B cell (primary cell): Measurements from ENCODE around the gene XNDC1N. TPM values are rescaled to one million over a fixed set of nuclear protein-coding genes. Genes with fewer than 3 reads are reported as not detected.
A peak's percentile ranks its signal among the peaks of the same experiment; 100 is the strongest.

ENCODE experiments used
- ATAC-seq: fragments of 200-7000 bp; cut with Tn5 transposase; one replicate; pipeline ENCODE4 v1.10.0; 2021; ENCODE audit warnings: low read depth, mild to moderate bottlenecking, moderate number of reproducible peaks, moderate library complexity
- CTCF ChIA-PET: fragments of 350-600 bp; sonication (Branson Sonifier 250); formaldehyde crosslinking; loops from one replicate; lab custom pipeline; 2021; ENCODE audit warnings: antibody characterized with exemption, inconsistent platforms; lab: Charles Lee
- POLR2A ChIA-PET: fragments of 350-600 bp; sonication (Branson Sonifier 250); formaldehyde crosslinking; loops from one replicate; lab custom pipeline; 2021; ENCODE audit warnings: antibody characterized with exemption; lab: Charles Lee
- DNase-seq: peaks from one replicate; pipeline ENCODE4 v3.0.0; 2013
- H2AFZ ChIP-seq: 2 replicates; pipeline ENCODE4 v1.6.1; 2012; ENCODE audit warnings: mild to moderate bottlenecking, low read depth, low read length; ENCODE audit not compliant: insufficient read depth, poor library complexity, severe bottlenecking
- H3K27ac ChIP-seq, 2 donors: 1 replicate in 1 of 2; 2 replicates in 1 of 2; pipeline ENCODE4 v1.5.1; 2012 to 2013; ENCODE audit warnings: low read length in 2 of 2, mild to moderate bottlenecking in 2 of 2, moderate library complexity in 1 of 2
- H3K27me3 ChIP-seq, 4 experiments: fragments of 200-600 bp in 1 of 4; sonication (generic) in 1 of 4; replicated peaks in 1 of 4; 1 replicate in 2 of 4; 2 replicates in 2 of 4; pipeline versions ENCODE4 v1.6.1 to v1.7.0; 2013 to 2016; ENCODE audit warnings: low read length in 3 of 4, mild to moderate bottlenecking in 2 of 4, mixed read lengths in 1 of 4, moderate library complexity in 1 of 4; ENCODE audit not compliant: insufficient read depth in 4 of 4, control insufficient read depth in 3 of 4; ENCODE audit errors: control extremely low read depth in 1 of 4
- H3K36me3 ChIP-seq, 2 experiments: replicated peaks in 1 of 2; 1 replicate in 1 of 2; 2 replicates in 1 of 2; pipeline versions ENCODE4 v1.6.1 to v1.7.1; 2013; ENCODE audit warnings: low read length in 1 of 2; ENCODE audit not compliant: insufficient read depth in 2 of 2, control insufficient read depth in 1 of 2; ENCODE audit errors: control extremely low read depth in 1 of 2, extremely low read depth in 1 of 2
- H3K4me1 ChIP-seq, 2 donors: fragments of 200-600 bp in 1 of 2; sonication (generic) in 1 of 2; 1 replicate in 1 of 2; 2 replicates in 1 of 2; pipeline versions ENCODE4 v1.5.1 to v1.6.1; 2013 to 2017; ENCODE audit warnings: low read length in 2 of 2; ENCODE audit not compliant: control insufficient read depth in 2 of 2, insufficient read depth in 2 of 2
- H3K4me2 ChIP-seq: replicated peaks from 2 replicates; pipeline ENCODE3; 2012; ENCODE audit warnings: mild to moderate bottlenecking, low read depth, low read length; ENCODE audit not compliant: poor library complexity, severe bottlenecking
- H3K4me3 ChIP-seq, 5 experiments: fragments of 200-600 bp in 1 of 5; sonication (generic) in 1 of 5; 1 replicate in 3 of 5; 2 replicates in 2 of 5; pipeline versions ENCODE4 v1.5.1 to v1.7.0; 2011 to 2016; ENCODE audit warnings: low read length in 4 of 5, mild to moderate bottlenecking in 4 of 5, low read depth in 2 of 5, control low read depth in 1 of 5, moderate library complexity in 1 of 5; ENCODE audit not compliant: insufficient read depth in 1 of 5; ENCODE audit errors: control extremely low read depth in 1 of 5, extremely low read depth in 1 of 5
- H3K79me2 ChIP-seq: fragments of 200-600 bp; sonication (generic); one replicate; pipeline ENCODE4 v1.6.0; 2016; ENCODE audit warnings: low read length; ENCODE audit not compliant: control insufficient read depth, insufficient read depth
- H3K9ac ChIP-seq: fragments of 200-600 bp; sonication (generic); 2 replicates; pipeline ENCODE4 v1.6.1; 2017; ENCODE audit warnings: mild to moderate bottlenecking, low read length, moderate library complexity
- H3K9me3 ChIP-seq, 3 donors: one replicate each; pipeline versions ENCODE4 v1.6.1 to v1.7.1; 2013; ENCODE audit warnings: low read length in 2 of 3; ENCODE audit not compliant: control insufficient read depth in 2 of 3, insufficient read depth in 1 of 3; ENCODE audit errors: control extremely low read depth in 1 of 3
- H4K20me1 ChIP-seq: 2 replicates; pipeline ENCODE4 v1.6.0; 2012; ENCODE audit warnings: mild to moderate bottlenecking, low read length; ENCODE audit not compliant: insufficient read depth, control insufficient read depth, poor library complexity, severe bottlenecking
- H3K27ac Mint-ChIP-seq: one replicate; pipeline ENCODE4 v1.8.0; 2021; ENCODE audit warnings: mixed read lengths
- H3K27me3 Mint-ChIP-seq: one replicate; pipeline ENCODE4 v1.8.0; 2021; ENCODE audit warnings: mixed read lengths
- H3K4me1 Mint-ChIP-seq: one replicate; pipeline ENCODE4 v1.8.0; 2021; ENCODE audit warnings: mixed read lengths
- H3K4me3 Mint-ChIP-seq: one replicate; pipeline ENCODE4 v1.8.0; 2021; ENCODE audit warnings: mixed read lengths
- H3K9me3 Mint-ChIP-seq: one replicate; pipeline ENCODE4 v1.8.0; 2022; ENCODE audit warnings: mixed read lengths; ENCODE audit not compliant: insufficient read depth
- CTCF ChIP-seq: fragments of 200-600 bp; IDR thresholded peaks from one replicate; pipeline ENCODE4 v1.8.0; 2022; ENCODE audit warnings: antibody characterized with exemption, mild to moderate bottlenecking
- EZH2 ChIP-seq: IDR thresholded peaks from 2 replicates; pipeline ENCODE4 v1.6.1; 2012; ENCODE audit warnings: borderline replicate concordance, low read depth, mild to moderate bottlenecking, moderate library complexity, low read length; ENCODE audit not compliant: insufficient read depth, poor library complexity, severe bottlenecking
- WGBS: methylation state at CpG from one replicate; pipeline ENCODE4 v1.1.5; 2013; ENCODE audit warnings: missing lambda C conversion rate; ENCODE audit not compliant: insufficient coverage; 5-methylcytosine and 5-hydroxymethylcytosine counted together
- intact Hi-C: fragments of 100-400 bp; cut with micrococcal nuclease; formaldehyde crosslinking; loops from one replicate; pipeline ENCODE4 v1.10.0; 2022
- polyA plus RNA-seq: library from polyadenylated mRNA; depleted of rRNA; stranded (reverse); fragments of >200 nt; gene quantifications from 2 replicates; pipeline ENCODE4 v1.2.3, GENCODE V29; 2012
- total RNA-seq, 2 donors: library from RNA; stranded (reverse); fragments of 120-200 nt in 1 of 2; gene quantifications; 1 replicate in 1 of 2; 2 replicates in 1 of 2; pipeline versions ENCODE4 v1.2.3 to v1.2.4, GENCODE V29; 2013 to 2022

XNDC1N gene
- total and polyA plus RNA-seq, 2 donors (not counting 1 experiment from before 2014, with no cell fraction given) = 5.8 to 34.2 TPM

GRCh38 chr11:71962428-71963038 lies 34.1 kb upstream of the XNDC1N start:
- Histone ChIP-seq H3K4me2 (peak overlapping the region; percentile 11), H3K9ac (no peak overlapping the region)
- ATAC-seq = peak; percentile 33

More at GRCh38 chr11:71962428-71963038, 34.1 kb upstream of the XNDC1N start:
- no peak overlapping the region for H3K4me3 Mint-ChIP-seq
- ChIA-PET POLR2A (interaction anchor here (0.6 kb wide), 1 partner anchor 111 kb away, joined by 4 read pairs; no protein-coding TSS in a partner anchor), CTCF (interaction anchor here (1.2 kb wide), 1 partner anchor 62 kb away, joined by 4 read pairs; no protein-coding TSS in a partner anchor)
- no peaks in the 10 kb centered on the region for H3K27me3 Mint-ChIP-seq
- H4K20me1 ChIP-seq = no peaks in the 10 kb centered on the region
- H3K4me3 ChIP-seq = no peak overlapping the region
- peak overlapping the region; percentile 64 for H3K27ac Mint-ChIP-seq
- peaks cover 15% of the 10 kb centered on the region for H3K4me1 Mint-ChIP-seq
- DNase-seq = no peak
- H3K36me3 ChIP-seq = peaks cover 3 to 33% of the 10 kb centered on the region in 2 experiments
- intact Hi-C loops = no loop called here
- H2AFZ ChIP-seq = no peak overlapping the region
- no peak for TF ChIP-seq CTCF
- no peak for TF ChIP-seq EZH2
- peaks cover 6% of the 10 kb centered on the region for H3K79me2 ChIP-seq
- H3K9me3 Mint-ChIP-seq = no peaks in the 10 kb centered on the region
- no peaks in the 10 kb centered on the region for H3K27me3 ChIP-seq
- WGBS = no CpG with 5 or more reads among the region's 2 CpGs
- no peaks in the 10 kb centered on the region for H3K9me3 ChIP-seq
- H3K27ac ChIP-seq = no peak overlapping the region
- H3K4me1 ChIP-seq = peaks cover 5 to 7% of the 10 kb centered on the region in 2 donors
